Measurements from ENCODE around the gene KIT. TPM values are rescaled to one million over a fixed set of nuclear protein-coding genes. Genes with fewer than 3 reads are reported as not detected.

The KIT gene
- total and polyA plus RNA-seq, 7 donors: 0.69 to 58.7 (median 31.0) TPM

GRCh38 chr4:54714631-54715030, 56.9 kb downstream of the KIT start:
- Histone ChIP-seq H3K36me3 (no peaks in the 10 kb centered on the region), H3K4me1 (no peaks in the 10 kb centered on the region), H3K4me3 (no peak overlapping the region), H3K9me3 (no peaks in the 10 kb centered on the region), H3K27me3 (no peaks in the 10 kb centered on the region), H3K27ac (no peak overlapping the region)
- TF ChIP-seq POLR2AphosphoS5 (IDR thresholded peaks at IDR 0.05) (no peak), EP300 (IDR thresholded peaks at IDR 0.05) (no peak), POLR2A (IDR thresholded peaks at IDR 0.05) (no peak)
- intact Hi-C loops (cut with DNase I): no loop called here
- WGBS, 2 donors: 69 to 72% methylated on average over 8 of the region's 8 CpGs
- DNase-seq: no peak

GRCh38 chr4:54716478-54717065, 58.8 kb downstream of the KIT start:
- H3K36me3 ChIP-seq: no peaks in the 10 kb centered on the region
- no peaks in the 10 kb centered on the region for H3K27me3 ChIP-seq
- TF ChIP-seq POLR2A (IDR thresholded peaks at IDR 0.05): no peak
- no peak for TF ChIP-seq CTCF (IDR thresholded peaks at IDR 0.05)
- TF ChIP-seq POLR2AphosphoS5 (IDR thresholded peaks at IDR 0.05): no peak
- no peak for TF ChIP-seq EP300 (IDR thresholded peaks at IDR 0.05)
- no peak for DNase-seq
- intact Hi-C loops (cut with DNase I): no loop called here
- no peak overlapping the region for H3K4me3 ChIP-seq
- no peaks in the 10 kb centered on the region for H3K9me3 ChIP-seq
- H3K27ac ChIP-seq: no peak overlapping the region
- no peaks in the 10 kb centered on the region for H3K4me1 ChIP-seq
- WGBS, 2 donors: 81 to 85% methylated on average over 5 of the region's 5 CpGs

- Histone ChIP-seq H3K4me3 (no peak overlapping the region), H3K36me3 (no peaks in the 10 kb centered on the region), H3K4me1 (no peaks in the 10 kb centered on the region), H3K27me3 (no peaks in the 10 kb centered on the region), H3K27ac (no peak overlapping the region), H3K9me3 (no peaks in the 10 kb centered on the region)
- TF ChIP-seq CTCF (IDR thresholded peaks at IDR 0.05) (no peak), EP300 (IDR thresholded peaks at IDR 0.05) (no peak), POLR2AphosphoS5 (IDR thresholded peaks at IDR 0.05) (no peak), POLR2A (IDR thresholded peaks at IDR 0.05) (no peak)
- 87% methylated on average over 3 of the region's 3 CpGs for WGBS, 2 donors
- DNase-seq: no peak
- intact Hi-C loops (cut with DNase I): no loop called here
Measured at GRCh38 chr4:54717694-54718093, 59.9 kb downstream of the KIT start.

- H3K9me3 ChIP-seq: no peaks in the 10 kb centered on the region
- no peaks in the 10 kb centered on the region for H3K36me3 ChIP-seq
- no peak overlapping the region for H3K4me3 ChIP-seq
- no peaks in the 10 kb centered on the region for H3K4me1 ChIP-seq
- intact Hi-C loops (cut with DNase I): no loop called here
- TF ChIP-seq POLR2A (IDR thresholded peaks at IDR 0.05) (no peak), POLR2AphosphoS5 (IDR thresholded peaks at IDR 0.05) (no peak), CTCF (IDR thresholded peaks at IDR 0.05) (no peak), EP300 (IDR thresholded peaks at IDR 0.05) (no peak)
- H3K27ac ChIP-seq: no peak overlapping the region
- no peaks in the 10 kb centered on the region for H3K27me3 ChIP-seq
- 74 to 78% methylated on average over 3 of the region's 3 CpGs for WGBS, 2 donors
- no peak for DNase-seq
Measured at GRCh38 chr4:54719378-54719777, 61.6 kb downstream of the KIT start.

GRCh38 chr4:54723220-54723619, 65.5 kb downstream of the KIT start:
- Histone ChIP-seq H3K4me3 (no peak overlapping the region), H3K27ac (no peak overlapping the region), H3K27me3 (no peaks in the 10 kb centered on the region), H3K9me3 (no peaks in the 10 kb centered on the region), H3K36me3 (no peaks in the 10 kb centered on the region), H3K4me1 (no peaks in the 10 kb centered on the region)
- no peak for DNase-seq
- TF ChIP-seq EP300 (IDR thresholded peaks at IDR 0.05) (no peak), POLR2AphosphoS5 (IDR thresholded peaks at IDR 0.05) (no peak), POLR2A (IDR thresholded peaks at IDR 0.05) (no peak), CTCF (IDR thresholded peaks at IDR 0.05) (no peak)
- 82 to 86% methylated on average over 3 of the region's 3 CpGs for WGBS, 2 donors
- intact Hi-C loops (cut with DNase I): no loop called here
